Urinary bladder (tissue), 4 donors: Measurements from ENCODE around the gene TPI1. TPM values are rescaled to one million over a fixed set of nuclear protein-coding genes. Genes with fewer than 3 reads are reported as not detected.

ENCODE experiments used
- DNase-seq: peaks from one replicate; pipeline ENCODE4 v3.0.0-alpha.2; 2015; ENCODE audit errors: extremely low spot score
- H3K27ac ChIP-seq: one replicate; pipeline ENCODE4 v1.5.1; 2013; ENCODE audit warnings: low read depth, mild to moderate bottlenecking, moderate library complexity
- H3K36me3 ChIP-seq: one replicate; pipeline ENCODE4 v1.6.1; 2013; ENCODE audit warnings: mild to moderate bottlenecking, moderate library complexity; ENCODE audit not compliant: insufficient read depth
- H3K4me1 ChIP-seq: one replicate; pipeline ENCODE4 v1.6.1; 2013; ENCODE audit warnings: mild to moderate bottlenecking, moderate library complexity; ENCODE audit not compliant: insufficient read depth
- H3K4me3 ChIP-seq: one replicate; pipeline ENCODE4 v1.5.1; 2013; ENCODE audit warnings: low read depth, low read length
- WGBS: extraction: QIAGEN DNeasy Blood & Tissue Kit; methylation state at CpG from one replicate; pipeline ENCODE4 v1.1.7; 2013; 5-methylcytosine and 5-hydroxymethylcytosine counted together
- polyA plus RNA-seq: library from polyadenylated mRNA; stranded (reverse); fragments of 200-250 nt; gene quantifications from one replicate; pipeline ENCODE4 v1.2.3, GENCODE V29; 2013
- total RNA-seq: library from RNA; depleted of rRNA; stranded (reverse); fragments of >200 nt; gene quantifications from one replicate; pipeline ENCODE4 v1.2.3, GENCODE V29; 2014
- donor health status: healthy with polysubstance abuse.
- donor health status: healthy.

The TPI1 gene
- total and polyA plus RNA-seq, 2 donors: 331 to 708 TPM

DNA sequence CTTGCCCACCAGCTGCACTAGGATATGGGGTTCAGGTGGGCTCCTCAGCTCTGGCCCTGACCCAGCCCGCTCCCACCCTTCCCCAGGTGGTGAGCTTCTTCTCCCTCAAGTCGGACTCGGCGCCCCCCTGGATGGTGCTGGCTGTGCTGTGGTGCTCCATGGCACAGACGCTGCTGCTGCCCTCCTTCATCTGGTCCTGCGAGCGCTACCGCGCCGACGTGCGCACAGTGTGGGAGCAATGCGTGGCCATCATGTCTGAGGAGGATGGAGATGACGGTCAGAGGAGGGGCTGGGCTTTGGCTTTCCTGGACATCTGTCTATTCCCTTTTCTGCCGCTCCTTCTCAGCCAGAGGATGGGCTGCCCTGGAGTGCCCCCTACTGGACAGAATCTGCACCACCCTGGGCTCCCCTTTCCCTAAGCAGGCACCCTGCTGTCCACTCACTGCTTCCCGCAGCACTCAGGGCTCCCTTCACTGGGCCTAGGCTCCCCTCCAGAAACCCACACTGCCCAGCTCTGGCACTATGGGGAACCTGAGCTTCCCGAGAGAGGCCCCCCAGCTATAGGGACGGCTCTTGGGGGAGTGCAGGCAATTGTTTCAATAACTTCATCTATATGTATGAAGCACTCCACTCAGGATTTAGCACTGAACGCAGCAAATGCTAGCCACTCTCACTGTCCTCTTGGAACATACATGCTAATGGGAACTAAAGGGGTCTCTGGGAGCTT lies 41.8 kb upstream of the TPI1 start:
- Histone ChIP-seq H3K4me1 (no peaks in the 10 kb centered on the region), H3K27ac (no peak overlapping the region), H3K36me3 (no peaks in the 10 kb centered on the region), H3K4me3 (no peak overlapping the region)
- peak; percentile 37 for DNase-seq
- 10% methylated on average over 19 of the region's 19 CpGs for WGBS

DNA sequence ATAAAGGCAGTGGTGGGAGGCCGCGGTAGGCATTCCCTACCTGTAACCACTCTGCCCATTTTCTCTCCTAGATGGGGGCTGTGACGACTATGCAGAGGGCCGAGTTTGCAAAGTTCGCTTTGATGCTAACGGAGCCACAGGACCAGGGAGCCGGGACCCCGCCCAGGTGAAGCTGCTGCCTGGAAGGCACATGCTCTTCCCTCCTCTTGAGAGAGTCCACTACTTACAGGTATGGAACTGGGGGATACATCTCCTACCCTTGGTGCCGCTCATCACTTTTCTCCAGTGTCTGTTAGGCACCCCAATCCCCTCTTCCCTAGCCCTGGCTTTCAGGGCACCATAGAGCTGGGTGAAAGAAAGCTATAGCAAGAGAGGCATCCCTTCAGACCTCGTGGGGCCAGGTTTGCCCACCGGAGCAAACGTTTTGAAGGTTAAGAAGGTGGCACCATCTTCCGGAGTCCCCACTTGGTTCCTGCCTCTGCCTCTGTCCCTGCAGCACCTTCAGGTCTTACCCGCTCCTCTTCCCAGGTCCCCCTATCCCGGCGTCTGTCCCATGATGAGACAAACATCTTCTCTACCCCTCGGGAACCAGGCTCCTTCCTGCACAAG lies 41.1 kb upstream of the TPI1 start:
- 78% methylated on average over 17 of the region's 17 CpGs for WGBS
- H3K36me3 ChIP-seq: no peaks in the 10 kb centered on the region
- no peak for DNase-seq
- no peak overlapping the region for H3K27ac ChIP-seq
- H3K4me3 ChIP-seq: no peak overlapping the region
- H3K4me1 ChIP-seq: no peaks in the 10 kb centered on the region

DNA sequence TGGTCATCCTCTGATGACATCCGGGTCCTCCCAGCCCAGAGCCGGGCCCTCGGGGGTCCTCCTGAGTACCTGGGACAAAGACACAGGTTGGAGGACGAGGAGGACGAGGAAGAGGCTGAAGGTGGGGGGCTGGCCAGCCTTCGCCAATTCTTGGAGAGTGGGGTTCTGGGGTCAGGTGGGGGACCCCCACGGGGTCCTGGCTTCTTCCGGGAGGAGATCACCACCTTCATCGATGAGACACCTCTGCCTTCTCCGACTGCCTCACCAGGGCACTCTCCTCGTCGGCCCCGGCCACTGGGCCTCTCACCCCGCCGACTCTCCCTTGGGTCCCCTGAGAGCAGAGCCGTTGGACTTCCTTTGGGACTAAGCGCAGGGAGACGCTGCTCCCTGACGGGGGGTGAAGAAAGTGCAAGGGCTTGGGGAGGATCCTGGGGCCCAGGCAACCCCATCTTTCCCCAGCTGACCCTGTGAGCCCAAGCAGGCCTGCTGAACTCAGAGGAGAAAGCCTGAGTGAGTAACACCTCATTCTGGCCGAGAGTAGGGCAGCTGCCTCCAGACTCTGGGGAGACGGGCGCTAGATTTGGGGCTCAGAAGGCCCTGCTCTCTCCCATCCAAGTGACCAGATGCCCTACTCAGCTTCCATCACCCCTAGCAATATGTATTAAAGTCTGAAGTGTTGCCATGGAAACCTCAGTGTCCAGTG lies 40.4 kb upstream of the TPI1 start:
- no peak for DNase-seq
- H3K4me1 ChIP-seq: no peaks in the 10 kb centered on the region
- no peak overlapping the region for H3K27ac ChIP-seq
- H3K36me3 ChIP-seq: no peaks in the 10 kb centered on the region
- 72% methylated on average over 22 of the region's 22 CpGs for WGBS
- no peak overlapping the region for H3K4me3 ChIP-seq

DNA sequence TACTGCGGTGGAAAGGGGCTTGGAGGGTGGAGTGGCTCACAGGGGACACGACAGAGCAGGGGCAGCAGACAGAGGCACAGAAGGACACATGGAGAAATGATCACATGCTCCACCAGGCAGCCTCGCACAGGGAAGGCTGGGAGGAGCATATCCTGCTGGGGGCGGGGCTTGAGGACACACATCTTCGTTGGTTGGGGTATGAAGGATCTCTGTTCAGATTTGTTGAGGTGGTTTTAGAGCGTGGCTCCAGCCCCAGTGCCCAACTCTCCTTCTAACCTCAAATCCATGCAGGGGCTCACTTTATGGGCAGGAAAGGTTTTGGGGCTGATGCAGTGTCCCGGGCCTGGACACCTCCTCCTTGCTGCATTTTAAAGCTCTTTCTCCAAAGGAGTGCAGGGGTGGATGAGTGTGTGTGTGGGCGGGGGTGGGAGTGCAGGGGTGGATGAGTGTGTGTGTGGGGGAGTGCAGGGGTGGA lies 39.9 kb upstream of the TPI1 start:
- DNase-seq: peak; percentile 73
- no peak overlapping the region for H3K27ac ChIP-seq
- no peak overlapping the region for H3K4me3 ChIP-seq
- H3K4me1 ChIP-seq: no peaks in the 10 kb centered on the region
- H3K36me3 ChIP-seq: no peaks in the 10 kb centered on the region
- 7% methylated on average over 8 of the region's 8 CpGs for WGBS

DNA sequence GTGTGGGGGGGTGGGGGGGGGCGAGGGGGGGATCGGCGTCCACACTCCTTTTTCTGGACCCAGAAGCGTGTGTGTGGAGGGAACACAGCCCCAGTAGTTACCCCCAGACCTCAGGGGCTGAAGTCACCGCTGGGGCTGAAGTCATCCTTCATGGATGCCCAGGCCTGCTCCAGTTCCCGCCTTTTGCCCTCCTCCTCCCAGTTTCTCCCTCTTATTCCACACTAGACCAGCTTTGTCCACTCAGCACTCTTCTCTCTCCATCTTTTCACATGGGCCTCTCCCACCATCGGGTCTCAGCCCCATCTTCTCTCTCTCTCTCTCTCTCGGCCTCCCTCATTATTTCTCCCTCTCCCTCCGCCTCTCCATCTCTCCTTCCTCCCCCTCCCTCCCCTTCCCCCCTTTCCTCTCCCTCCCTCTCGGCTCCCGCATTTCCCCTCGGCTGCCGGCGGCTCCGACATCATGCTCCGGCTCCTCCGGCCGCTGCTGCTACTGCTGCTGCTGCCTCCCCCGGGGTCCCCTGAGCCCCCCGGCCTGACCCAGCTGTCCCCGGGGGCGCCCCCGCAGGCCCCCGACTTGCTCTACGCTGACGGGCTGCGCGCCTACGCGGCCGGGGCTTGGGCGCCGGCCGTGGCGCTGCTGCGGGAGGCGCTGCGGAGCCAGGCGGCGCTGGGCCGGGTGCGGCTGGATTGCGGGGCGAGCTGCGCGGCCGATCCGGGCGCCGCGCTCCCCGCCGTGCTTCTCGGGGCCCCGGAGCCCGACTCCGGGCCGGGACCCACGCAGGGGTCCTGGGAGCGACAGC lies 39.1 kb upstream of the TPI1 start, which contains the start of gene P3H3:
Gene P3H3 (plus strand): TSS at position 426 of the 799 bp plus-strand sequence. CDS start 34 bp downstream, at position 460.
- DNase-seq: peak; percentile 33
- H3K4me3 ChIP-seq: peak within 1 kb of the TSS; percentile 81
- no peaks in the 10 kb centered on the region for H3K36me3 ChIP-seq
- peak within 1 kb of the TSS; percentile 72 for H3K27ac ChIP-seq
- H3K4me1 ChIP-seq: no peaks in the 10 kb centered on the region
- WGBS: under 1% methylated on average over 59 of the region's 60 CpGs

DNA sequence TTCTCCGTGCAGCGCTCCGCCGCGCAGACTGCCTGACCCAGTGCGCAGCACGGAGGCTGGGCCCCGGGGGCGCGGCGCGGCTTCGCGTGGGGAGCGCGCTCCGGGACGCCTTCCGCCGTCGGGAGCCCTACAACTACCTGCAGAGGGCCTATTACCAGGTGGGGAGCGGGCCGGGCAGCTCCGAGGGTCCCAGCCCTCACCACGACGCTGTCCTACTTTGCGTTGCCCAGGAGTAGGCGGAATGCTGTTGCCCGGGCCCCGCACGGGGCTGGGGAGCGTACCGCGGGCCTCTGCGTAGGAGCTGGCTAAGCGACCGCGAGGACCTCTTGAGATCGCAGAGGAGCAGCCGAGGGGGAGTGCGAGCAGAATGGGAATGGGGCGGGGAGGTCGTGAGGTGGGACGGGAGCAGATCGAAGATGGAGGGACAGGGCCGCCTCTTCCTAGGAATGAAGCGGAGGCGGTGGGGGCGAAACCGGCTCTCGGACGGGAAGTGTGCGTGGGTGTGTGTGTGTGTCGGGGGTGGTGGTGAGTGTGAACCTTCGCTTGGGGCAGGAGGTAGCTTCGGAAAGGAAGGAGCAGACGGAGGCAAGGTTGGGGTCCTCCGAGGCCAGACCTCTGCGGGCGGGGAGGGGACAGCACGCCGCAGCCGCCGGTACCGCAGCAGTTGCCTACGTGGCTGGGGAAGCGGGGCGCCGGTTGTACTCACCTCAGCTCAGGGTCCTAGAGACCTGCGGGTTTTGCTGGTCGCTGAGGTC lies 38.4 kb upstream of the TPI1 start:
- Histone ChIP-seq H3K27ac (peak overlapping the region; percentile 72), H3K4me1 (no peaks in the 10 kb centered on the region), H3K4me3 (peak overlapping the region; percentile 81), H3K36me3 (no peaks in the 10 kb centered on the region)
- WGBS: under 1% methylated on average over 71 of the region's 71 CpGs
- peak; percentile 40 for DNase-seq

DNA sequence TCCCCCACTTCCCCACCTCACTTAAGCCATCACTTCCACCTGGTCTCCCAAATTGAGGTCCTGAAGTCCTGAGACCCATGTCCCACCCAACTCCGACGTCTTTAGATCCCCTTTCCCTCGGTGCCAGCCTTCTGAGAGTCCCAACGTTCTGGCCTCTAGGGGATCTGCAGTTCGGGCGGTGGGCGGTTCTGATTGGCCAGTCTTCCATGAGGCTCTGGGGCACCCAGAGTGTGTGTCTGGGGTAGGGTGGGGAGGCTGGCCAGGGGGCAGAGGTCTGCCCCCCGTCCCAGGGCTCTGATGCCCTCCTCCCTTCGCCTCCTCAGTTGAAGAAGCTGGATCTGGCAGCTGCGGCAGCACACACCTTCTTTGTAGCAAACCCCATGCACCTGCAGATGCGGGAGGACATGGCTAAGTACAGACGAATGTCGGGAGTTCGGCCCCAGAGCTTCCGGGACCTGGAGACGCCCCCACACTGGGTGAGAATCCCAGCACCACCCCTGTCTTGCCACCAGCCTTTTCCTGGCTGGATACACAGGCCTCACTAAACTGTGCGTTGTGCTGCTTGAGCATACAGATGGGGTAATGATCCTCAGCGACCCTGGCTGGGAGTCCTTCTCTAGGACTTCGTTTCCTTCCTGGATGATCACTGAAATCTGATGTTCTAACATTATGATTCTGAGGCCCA lies 37.7 kb upstream of the TPI1 start:
- Histone ChIP-seq H3K36me3 (no peaks in the 10 kb centered on the region), H3K4me3 (peak overlapping the region; percentile 81), H3K4me1 (no peaks in the 10 kb centered on the region), H3K27ac (no peak overlapping the region)
- 36% methylated on average over 19 of the region's 19 CpGs for WGBS
- no peak for DNase-seq

DNA sequence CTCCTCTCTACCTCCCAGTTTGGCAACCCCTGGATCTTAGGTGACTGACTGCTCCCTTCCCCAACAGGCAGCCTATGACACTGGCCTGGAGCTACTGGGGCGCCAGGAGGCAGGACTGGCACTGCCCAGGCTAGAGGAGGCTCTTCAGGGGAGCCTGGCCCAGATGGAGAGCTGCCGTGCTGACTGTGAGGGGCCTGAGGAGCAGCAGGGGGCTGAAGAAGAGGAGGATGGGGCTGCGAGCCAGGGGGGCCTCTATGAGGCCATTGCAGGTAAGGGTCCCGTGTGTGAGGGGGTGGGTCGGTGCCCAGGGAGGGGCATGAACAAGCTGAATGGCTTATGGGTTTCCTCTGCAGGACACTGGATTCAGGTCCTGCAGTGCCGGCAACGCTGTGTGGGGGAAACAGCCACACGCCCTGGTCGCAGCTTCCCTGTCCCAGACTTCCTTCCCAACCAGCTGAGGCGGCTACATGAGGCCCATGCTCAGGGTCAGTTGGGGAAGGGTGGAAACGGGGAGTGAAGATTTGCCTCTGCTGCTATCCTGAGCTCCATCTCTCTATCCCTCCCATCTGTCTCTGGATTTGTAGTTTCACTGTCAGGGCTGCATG lies 36.9 kb upstream of the TPI1 start:
- Histone ChIP-seq H3K36me3 (no peaks in the 10 kb centered on the region), H3K4me1 (no peaks in the 10 kb centered on the region), H3K27ac (no peak overlapping the region), H3K4me3 (no peak overlapping the region)
- DNase-seq: no peak
- WGBS: 81% methylated on average over 11 of the region's 11 CpGs

DNA sequence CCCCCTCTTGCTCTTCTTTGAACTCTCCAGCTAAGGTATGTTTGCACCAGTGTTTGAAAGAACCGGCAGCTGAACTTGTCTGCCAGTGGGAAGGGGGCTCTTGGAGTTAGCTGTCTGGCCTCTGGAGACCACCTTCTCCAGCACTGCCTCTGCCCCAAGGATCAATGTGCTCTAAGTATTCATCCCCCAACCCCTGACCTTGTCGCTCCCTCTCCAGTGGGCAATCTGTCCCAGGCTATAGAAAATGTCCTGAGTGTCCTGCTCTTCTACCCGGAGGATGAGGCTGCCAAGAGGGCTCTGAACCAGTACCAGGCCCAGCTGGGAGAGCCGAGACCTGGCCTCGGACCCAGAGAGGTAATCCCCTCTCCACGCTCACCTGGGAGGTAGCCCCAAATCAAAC lies 36.3 kb upstream of the TPI1 start:
- 88% methylated on average over 6 of the region's 6 CpGs for WGBS
- no peak for DNase-seq
- Histone ChIP-seq H3K36me3 (no peaks in the 10 kb centered on the region), H3K4me1 (no peaks in the 10 kb centered on the region), H3K4me3 (no peak overlapping the region), H3K27ac (no peak overlapping the region)

DNA sequence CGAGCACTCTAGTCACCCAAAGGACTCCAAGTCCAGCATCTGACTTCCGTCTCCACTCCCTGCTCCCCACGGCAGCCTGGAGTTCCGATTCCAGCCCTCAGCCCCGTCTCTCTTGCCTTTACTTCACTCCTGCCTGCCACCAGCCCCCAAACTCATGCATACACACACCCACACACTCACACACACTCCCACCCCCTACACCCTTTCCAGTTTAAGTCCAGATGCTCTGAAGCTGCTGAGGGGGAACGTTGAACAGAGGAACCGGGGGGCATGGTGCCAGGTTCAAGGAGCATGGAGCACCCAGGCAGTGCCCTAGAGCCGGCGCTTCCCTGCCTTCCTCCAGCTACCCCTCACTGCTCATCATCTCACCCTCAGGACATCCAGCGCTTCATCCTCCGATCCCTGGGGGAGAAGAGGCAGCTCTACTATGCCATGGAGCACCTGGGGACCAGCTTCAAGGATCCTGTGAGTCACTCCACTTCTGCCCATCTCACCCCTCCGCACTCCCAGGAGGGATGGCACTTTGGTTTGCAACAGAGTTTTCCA lies 35.8 kb upstream of the TPI1 start:
- no peak overlapping the region for H3K4me3 ChIP-seq
- H3K36me3 ChIP-seq: no peaks in the 10 kb centered on the region
- no peaks in the 10 kb centered on the region for H3K4me1 ChIP-seq
- WGBS: 88% methylated on average over 12 of the region's 12 CpGs
- no peak for DNase-seq
- no peak overlapping the region for H3K27ac ChIP-seq

DNA sequence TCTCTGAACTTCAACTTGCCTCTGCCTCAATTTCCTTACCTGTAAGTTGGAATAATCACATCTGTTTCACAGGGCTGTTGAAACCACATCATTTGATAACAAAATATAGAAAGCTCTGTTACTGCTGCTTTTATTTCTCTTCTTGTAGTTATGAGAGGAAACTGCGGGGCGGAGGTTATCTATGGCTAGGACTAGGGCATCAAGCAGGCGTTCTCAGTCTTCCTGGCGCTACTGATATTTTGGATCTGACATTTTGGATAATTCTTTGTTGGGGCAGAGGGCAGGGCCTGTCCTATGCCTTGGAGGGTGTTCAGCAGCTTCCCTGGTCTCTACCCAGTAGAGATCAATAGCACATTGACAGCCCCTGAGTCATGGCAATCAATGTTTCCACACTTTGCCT lies 35.2 kb upstream of the TPI1 start:
- WGBS: 96% methylated on average over 4 of the region's 4 CpGs
- Histone ChIP-seq H3K36me3 (no peaks in the 10 kb centered on the region), H3K27ac (no peak overlapping the region), H3K4me1 (no peaks in the 10 kb centered on the region), H3K4me3 (no peak overlapping the region)
- no peak for DNase-seq
